Umbilical cord (tissue), 2 donors: ENCODE data around the gene UBA1. TPM values are rescaled to one million over a fixed set of nuclear protein-coding genes. Genes with fewer than 3 reads are reported as not detected.

ENCODE experiments used
- DNase-seq: peaks from one replicate; pipeline ENCODE4 v3.0.0-alpha.2; 2015; ENCODE audit warnings: low spot score
- total RNA-seq: library from RNA; depleted of rRNA; stranded (reverse); fragments of >200 nt; gene quantifications from one replicate; pipeline ENCODE4 v1.2.3, GENCODE V29; 2014; ENCODE audit warnings: low replicate concordance; ENCODE audit not compliant: insufficient read depth

Gene UBA1
- 36.8 TPM for total RNA-seq

GRCh38 chrX:47193475-47194193 is at the start of gene UBA1:
Gene UBA1 (plus strand): TSS chrX:47193829. CDS start chrX:47198803, 4,974 bp downstream.
- peak; percentile 94 for DNase-seq

- DNase-seq, result no peak
Observed at GRCh38 chrX:47143894-47144625, 49.6 kb upstream of the UBA1 start.

- DNase-seq, result peak; percentile 96
Observed at GRCh38 chrX:47144626-47145394, 48.8 kb upstream of the UBA1 start, which contains the start of the genes NDUFB11 and RBM10. Gene NDUFB11 (minus strand): TSS chrX:47144702. CDS start chrX:47144679, 23 bp downstream. Gene RBM10 (plus strand): TSS chrX:47145221. CDS start chrX:47147482, 2,261 bp downstream.

GRCh38 chrX:47145395-47146120 is 48.1 kb upstream of the UBA1 start:
- DNase-seq, result no peak

GRCh38 chrX:47146121-47146935 is 47.3 kb upstream of the UBA1 start:
- no peak for DNase-seq

GRCh38 chrX:47146936-47147859 is 46.4 kb upstream of the UBA1 start:
- DNase-seq, result no peak

- DNase-seq, result no peak
Observed at GRCh38 chrX:47148946-47149345, 44.7 kb upstream of the UBA1 start.

- no peak for DNase-seq
Observed at GRCh38 chrX:47151435-47151834, 42.2 kb upstream of the UBA1 start.

- DNase-seq, result no peak
Observed at GRCh38 chrX:47156611-47157520, 36.8 kb upstream of the UBA1 start.

GRCh38 chrX:47158131-47158530 is 35.5 kb upstream of the UBA1 start:
- DNase-seq, result no peak

DNA sequence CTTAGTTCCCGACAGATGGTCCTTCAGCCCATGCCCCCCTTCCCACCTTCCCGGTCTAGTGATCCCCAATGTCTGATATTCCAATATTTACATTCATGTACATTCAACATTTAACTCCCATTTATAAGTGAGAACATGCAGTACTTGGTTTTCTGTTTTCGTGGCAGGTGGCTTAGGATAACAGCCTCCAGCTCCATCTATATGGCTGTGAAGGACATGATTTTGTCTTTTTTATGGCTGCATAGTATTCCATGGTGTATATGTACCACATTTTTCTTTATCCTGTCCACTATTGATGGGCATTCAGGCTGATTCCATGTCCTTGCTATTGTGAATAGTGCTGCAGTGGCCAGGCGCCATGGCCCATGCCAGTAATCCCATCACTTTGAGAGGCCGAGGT is 34.8 kb upstream of the UBA1 start:
- DNase-seq, result no peak

DNA sequence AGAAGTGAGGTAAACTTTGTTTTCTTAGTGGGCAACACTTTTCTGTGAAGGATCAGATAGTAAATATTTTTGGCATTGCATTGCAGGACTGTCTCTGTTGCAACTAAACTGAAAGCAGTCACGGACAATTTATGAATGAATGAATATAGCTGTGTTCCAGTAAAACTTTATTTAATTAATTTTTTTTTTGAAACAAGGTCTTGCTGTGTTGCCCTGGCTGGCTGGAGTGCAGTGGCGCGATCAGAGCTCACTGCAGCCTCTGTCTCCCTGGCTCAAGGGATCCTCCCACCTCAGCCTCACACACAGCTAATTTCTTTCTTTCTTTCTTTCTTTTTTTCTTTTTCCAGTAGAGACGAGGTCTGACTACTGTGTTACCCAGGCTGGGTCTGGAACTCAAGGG is 32.8 kb upstream of the UBA1 start:
- no peak for DNase-seq

DNA sequence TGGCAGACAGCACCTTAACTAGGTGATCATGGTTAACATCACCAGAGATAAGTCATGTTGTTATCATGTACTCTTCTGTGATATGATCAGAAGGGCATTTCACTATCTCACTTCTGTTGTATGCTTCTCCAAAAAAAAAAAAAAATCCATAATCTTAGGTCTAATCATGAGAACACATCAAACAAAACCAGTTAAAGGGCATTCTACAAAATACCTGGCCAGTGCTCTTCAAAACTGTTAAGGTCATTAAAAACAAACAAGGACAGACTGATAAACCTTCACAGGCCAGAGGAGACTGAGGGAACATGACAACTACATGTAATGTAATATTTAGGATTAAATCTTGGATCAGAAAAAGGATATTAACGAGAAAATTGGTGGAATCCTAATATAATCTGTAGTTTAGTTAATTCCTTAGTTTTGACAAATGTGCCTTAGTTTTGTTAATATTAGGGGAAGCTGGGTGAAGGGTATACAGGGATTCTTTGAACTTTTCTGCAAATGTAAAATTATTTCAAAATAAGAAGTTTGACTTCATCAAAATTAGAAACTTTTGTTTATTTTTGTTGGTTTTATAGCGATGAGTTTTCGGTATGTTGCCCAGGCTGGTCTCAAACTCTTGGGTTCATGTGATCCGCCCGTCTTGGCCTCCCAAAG is 30.6 kb upstream of the UBA1 start:
- no peak for DNase-seq

GRCh38 chrX:47164420-47164819 is 29.2 kb upstream of the UBA1 start:
- no peak for DNase-seq

DNA sequence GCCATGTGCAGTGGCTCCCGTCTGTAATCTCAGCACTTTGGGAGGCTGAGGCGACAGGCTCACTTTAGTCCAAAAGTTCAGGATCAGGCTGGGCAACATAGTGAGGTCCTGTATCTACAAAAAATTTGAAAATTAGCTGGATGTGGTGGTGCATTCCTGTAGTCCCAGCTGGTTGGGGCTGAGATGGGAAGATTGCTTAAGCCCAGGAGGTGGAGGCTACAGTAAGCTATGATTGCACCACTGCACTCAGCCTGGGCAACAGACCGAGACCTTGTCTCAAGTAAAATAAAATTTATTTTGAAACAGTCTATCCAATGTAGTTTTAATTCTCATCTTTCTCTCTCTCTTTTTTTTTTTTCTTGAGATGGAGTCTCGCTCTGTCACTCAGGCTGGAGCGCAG is 27.5 kb upstream of the UBA1 start:
- no peak for DNase-seq

DNA sequence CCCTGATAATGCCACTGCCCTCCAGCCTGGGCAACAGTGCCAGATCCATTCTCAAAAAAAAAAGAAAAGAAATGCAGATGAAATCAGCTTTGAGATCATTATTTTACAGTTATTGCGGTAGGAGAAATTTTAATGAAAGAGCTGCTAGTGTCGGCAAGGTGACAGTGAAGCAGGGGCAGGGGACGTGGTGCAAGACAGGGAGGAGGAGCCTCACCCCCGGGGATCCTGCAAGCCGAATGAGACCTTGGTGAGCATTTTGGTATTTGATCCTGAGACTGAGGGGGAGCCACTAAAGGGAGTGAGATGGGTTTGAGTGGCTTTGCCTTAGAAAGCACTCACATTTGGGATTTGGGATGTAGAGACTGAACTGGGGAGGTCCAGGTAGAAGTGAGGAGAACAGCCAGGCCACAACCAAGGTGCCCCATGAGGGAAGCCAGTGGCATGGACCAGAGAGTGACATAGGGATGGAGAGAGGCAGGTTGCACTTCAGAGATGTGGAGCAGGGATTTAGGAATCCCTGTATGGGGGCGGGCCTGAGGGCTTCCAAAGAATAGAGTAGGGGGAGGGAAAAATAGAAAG is 25.0 kb upstream of the UBA1 start:
- no peak for DNase-seq

- DNase-seq, result no peak
Observed at GRCh38 chrX:47169273-47169672, 24.4 kb upstream of the UBA1 start.
